HG02840 (cell line): ENCODE measurements around the gene KANK4.

Experiments
- ATAC-seq: cut with Tn5 transposase; IDR thresholded peaks from one replicate; pipeline ENCODE4 v1.9.1; 2021; ENCODE audit warnings: mild to moderate bottlenecking, moderate library complexity, moderate number of reproducible peaks; ENCODE audit not compliant: unreplicated experiment, low FRiP score

Gene KANK4

GRCh38 chr1:62318756-62319544 is at the start of gene KANK4:
Gene KANK4, minus strand, starts transcription at chr1:62319434. Its CDS starts 37,870 bp downstream, at chr1:62281564.
- ATAC-seq, result no peak

GRCh38 chr1:62368989-62369388 is 49.8 kb upstream of the KANK4 start:
- no peak for ATAC-seq

- ATAC-seq, result no peak
These were observed 47.8 kb upstream of the KANK4 start for GRCh38 chr1:62367005-62367557.

- ATAC-seq, result no peak
These were observed 45.5 kb upstream of the KANK4 start for GRCh38 chr1:62364721-62365120.

GRCh38 chr1:62362926-62363325 is 43.7 kb upstream of the KANK4 start:
- no peak for ATAC-seq

- ATAC-seq, result no peak
These were observed 43.1 kb upstream of the KANK4 start for GRCh38 chr1:62362061-62362917.

- ATAC-seq, result no peak
These were observed 42.2 kb upstream of the KANK4 start for GRCh38 chr1:62361431-62361830.

GRCh38 chr1:62358665-62359373 is 39.6 kb upstream of the KANK4 start:
- ATAC-seq, result no peak

- ATAC-seq, result no peak
These were observed 38.7 kb upstream of the KANK4 start for GRCh38 chr1:62357916-62358315.

GRCh38 chr1:62356257-62356835 is 37.1 kb upstream of the KANK4 start:
- no peak for ATAC-seq

- ATAC-seq, result no peak
These were observed 35.9 kb upstream of the KANK4 start for GRCh38 chr1:62355095-62355494.

GRCh38 chr1:62353853-62354252 is 34.6 kb upstream of the KANK4 start:
- no peak for ATAC-seq

GRCh38 chr1:62352387-62352786 is 33.2 kb upstream of the KANK4 start:
- no peak for ATAC-seq

- ATAC-seq, result no peak
These were observed 30.4 kb upstream of the KANK4 start for GRCh38 chr1:62349470-62350233.

- ATAC-seq, result no peak
These were observed 27.7 kb upstream of the KANK4 start for GRCh38 chr1:62346886-62347285.

- ATAC-seq, result no peak
These were observed 24.7 kb upstream of the KANK4 start for GRCh38 chr1:62343911-62344310.

- no peak for ATAC-seq
These were observed 23.0 kb upstream of the KANK4 start for GRCh38 chr1:62342270-62342669.

GRCh38 chr1:62341615-62342014 is 22.4 kb upstream of the KANK4 start:
- no peak for ATAC-seq

GRCh38 chr1:62341089-62341488 is 21.9 kb upstream of the KANK4 start:
- no peak for ATAC-seq
